CD4-positive, alpha-beta T cell treated with Interleukin-4 for 4 hours (primary cell): Measurements from ENCODE around the gene BANF2.
"Not testable (repeated sequence)": the region's sequence is repeated elsewhere in the genome, so short reads cannot be mapped to it uniquely, and the experiment has no call there.

ENCODE experiments used
- DNase-seq: peaks from one replicate; pipeline ENCODE4 v3.0.0-alpha.2; 2020

BANF2 gene

GRCh38 chr20:17699931-17700351 is at the start of gene BANF2:
Gene BANF2 (plus strand): TSS chr20:17699966. CDS start chr20:17725026, 25,060 bp downstream.
- no peak for DNase-seq

GRCh38 chr20:17650301-17651128 is 49.3 kb upstream of the BANF2 start:
- no peak for DNase-seq

GRCh38 chr20:17651129-17651759 is 48.5 kb upstream of the BANF2 start:
- DNase-seq, result no peak

GRCh38 chr20:17651760-17652388 is 47.9 kb upstream of the BANF2 start:
- DNase-seq, result no peak

- no peak for DNase-seq
Measured at GRCh38 chr20:17652411-17652810, 47.4 kb upstream of the BANF2 start.

GRCh38 chr20:17653835-17654648 is 45.7 kb upstream of the BANF2 start:
- no peak for DNase-seq

- DNase-seq, result no peak
Measured at GRCh38 chr20:17654649-17655285, 45.0 kb upstream of the BANF2 start.

GRCh38 chr20:17655286-17655651 is 44.5 kb upstream of the BANF2 start:
- DNase-seq, result no peak

- no peak for DNase-seq
Measured at GRCh38 chr20:17655865-17656479, 43.8 kb upstream of the BANF2 start.

GRCh38 chr20:17657079-17657825 is 42.5 kb upstream of the BANF2 start:
- no peak for DNase-seq

GRCh38 chr20:17657898-17658647 is 41.7 kb upstream of the BANF2 start:
- no peak for DNase-seq

- DNase-seq, result no peak
Measured at GRCh38 chr20:17658648-17658993, 41.1 kb upstream of the BANF2 start.

GRCh38 chr20:17659344-17659743 is 40.4 kb upstream of the BANF2 start:
- DNase-seq, result not testable (repeated sequence)

- no peak for DNase-seq
Measured at GRCh38 chr20:17659801-17660200, 40.0 kb upstream of the BANF2 start.

GRCh38 chr20:17660667-17661066 is 39.1 kb upstream of the BANF2 start:
- no peak for DNase-seq

GRCh38 chr20:17661121-17661744 is 38.5 kb upstream of the BANF2 start:
- no peak for DNase-seq

GRCh38 chr20:17662333-17663039 is 37.3 kb upstream of the BANF2 start:
- no peak for DNase-seq

- no peak for DNase-seq
Measured at GRCh38 chr20:17663040-17663399, 36.7 kb upstream of the BANF2 start.

- no peak for DNase-seq
Measured at GRCh38 chr20:17663486-17663885, 36.3 kb upstream of the BANF2 start.
